Measurements from ENCODE around the gene TANK. TPM values are rescaled to one million over a fixed set of nuclear protein-coding genes. Genes with fewer than 3 reads are reported as not detected.

Gene TANK
- total RNA-seq, 6 donors from 2014 or later, result 41.9 to 214 (median 75.0) TPM

- 32 to 45% methylated on average over 5 of the region's 5 CpGs for WGBS, 2 donors
- H3K36me3 ChIP-seq, result no peaks in the 10 kb centered on the region
- H3K27ac ChIP-seq, result peak overlapping the region; percentile 64 to 84 (median 78)
- H3K4me1 ChIP-seq, result peaks cover 0 to 9% (median 7%) of the 10 kb centered on the region in 4 donors
- H3K27me3 ChIP-seq, result no peaks in the 10 kb centered on the region
- TF ChIP-seq CTCF (IDR thresholded peaks at IDR 0.05) (no peak), POLR2AphosphoS5 (IDR thresholded peaks at IDR 0.05) (no peak), POLR2A (IDR thresholded peaks at IDR 0.05) (no peak), EP300 (IDR thresholded peaks at IDR 0.05) (no peak)
- ATAC-seq (ENCODE audit: low FRiP score in 2 of 2), result no peak
- H3K4me3 ChIP-seq, result peak overlapping the region in 3 of 4 donors; percentile 45 to 50 (median 46)
- no peaks in the 10 kb centered on the region for H3K9me3 ChIP-seq
- no peak for DNase-seq
Observed at GRCh38 chr2:161245261-161245553, 85.0 kb downstream of the TANK start.

- no peak for ATAC-seq (ENCODE audit: low FRiP score in 2 of 2)
- Histone ChIP-seq H3K27me3 (no peaks in the 10 kb centered on the region), H3K4me1 (peaks cover 0 to 9% (median 7%) of the 10 kb centered on the region in 4 donors), H3K27ac (peak overlapping the region in 1 of 4 donors; percentile 64), H3K9me3 (no peaks in the 10 kb centered on the region), H3K4me3 (peak overlapping the region in 2 of 4 donors; percentile 45 to 50), H3K36me3 (no peaks in the 10 kb centered on the region)
- no peak for DNase-seq
- TF ChIP-seq CTCF (IDR thresholded peaks at IDR 0.05) (no peak), EP300 (IDR thresholded peaks at IDR 0.05) (no peak), POLR2AphosphoS5 (IDR thresholded peaks at IDR 0.05) (no peak), POLR2A (IDR thresholded peaks at IDR 0.05) (no peak)
- WGBS, 2 donors, result 43 to 50% methylated on average over 2 of the region's 2 CpGs
Observed at GRCh38 chr2:161245671-161246070, 85.4 kb downstream of the TANK start.

- TF ChIP-seq POLR2AphosphoS5 (IDR thresholded peaks at IDR 0.05) (no peak), CTCF (IDR thresholded peaks at IDR 0.05) (no peak), POLR2A (IDR thresholded peaks at IDR 0.05) (no peak), EP300 (IDR thresholded peaks at IDR 0.05) (no peak)
- Histone ChIP-seq H3K36me3 (no peaks in the 10 kb centered on the region), H3K27me3 (no peaks in the 10 kb centered on the region), H3K4me1 (peaks cover 0 to 9% (median 7%) of the 10 kb centered on the region in 4 donors), H3K27ac (no peak overlapping the region), H3K4me3 (no peak overlapping the region), H3K9me3 (no peaks in the 10 kb centered on the region)
- WGBS, 2 donors, result 77 to 79% methylated on average over 5 of the region's 5 CpGs
- no peak for ATAC-seq (ENCODE audit: low FRiP score in 2 of 2)
- DNase-seq, result no peak
Observed at GRCh38 chr2:161246281-161246680, 86.1 kb downstream of the TANK start.

- peak in 1 of 2 donors; percentile 53 for ATAC-seq (ENCODE audit: low FRiP score in 2 of 2)
- Histone ChIP-seq H3K27me3 (no peaks in the 10 kb centered on the region), H3K27ac (no peak overlapping the region), H3K36me3 (no peaks in the 10 kb centered on the region), H3K4me3 (no peak overlapping the region), H3K4me1 (peaks cover 0 to under 1% (median 0%) of the 10 kb centered on the region in 4 donors), H3K9me3 (no peaks in the 10 kb centered on the region)
- TF ChIP-seq CTCF (IDR thresholded peaks at IDR 0.05) (peak in 5 of 6 experiments; percentile 19 to 57 (median 40)), POLR2AphosphoS5 (IDR thresholded peaks at IDR 0.05) (no peak)
- WGBS, 2 donors, result 24 to 37% methylated on average over 2 of the region's 2 CpGs
- DNase-seq, result no peak
Observed at GRCh38 chr2:161250864-161251436, 90.7 kb downstream of the TANK start.
